Activated naive CD4-positive, alpha-beta T cell treated with anti-CD3 and anti-CD28 coated beads, Interleukin-2, amount 50 U/mL, for 72 hours (primary cell): ENCODE results near the gene ANKRD33B. TPM values are rescaled to one million over a fixed set of nuclear protein-coding genes. Genes with fewer than 3 reads are reported as not detected.
A peak's percentile ranks its signal among the peaks of the same experiment; 100 is the strongest.
"Not testable (repeated sequence)": the region's sequence is repeated elsewhere in the genome, so short reads cannot be mapped to it uniquely, and the experiment has no call there.

Experiments used
- ATAC-seq, 2 donors: fragments of 150-1000 bp; cut with Tn5 transposase; 2 replicates each; pipeline ENCODE4 v1.10.0; 2021; ENCODE audit warnings: mild to moderate bottlenecking in 2 of 2, moderate library complexity in 2 of 2
- DNase-seq, 2 donors: peaks; one replicate each; pipeline ENCODE4 v3.0.0; 2021 to 2022; ENCODE audit warnings: low spot score in 2 of 2
- H3K27ac Mint-ChIP-seq, 2 donors: one replicate each; pipeline ENCODE4 v1.8.0; 2022; ENCODE audit warnings: mild to moderate bottlenecking in 2 of 2, mixed read lengths in 2 of 2
- H3K36me3 Mint-ChIP-seq, 2 donors: one replicate each; pipeline ENCODE4 v1.8.0; 2022; ENCODE audit warnings: mixed read lengths in 2 of 2
- H3K9me3 Mint-ChIP-seq, 2 donors: one replicate each; pipeline ENCODE4 v1.8.0; 2022; ENCODE audit warnings: mixed read lengths in 2 of 2
- total RNA-seq, 2 donors: library from RNA; stranded (reverse); gene quantifications; one replicate each; pipeline ENCODE4 v1.2.3, GENCODE V29; 2022

The ANKRD33B gene
- total RNA-seq, 2 donors from 2014 or later = 5.6 TPM

- peaks cover 0 to 7% of the 10 kb centered on the region in 2 donors for H3K9me3 Mint-ChIP-seq
- H3K27ac Mint-ChIP-seq = no peak overlapping the region
- H3K36me3 Mint-ChIP-seq = peaks cover 0 to 14% of the 10 kb centered on the region in 2 donors
- ATAC-seq = no peak
- DNase-seq = no peak
These were observed 62.7 kb downstream of the ANKRD33B start for GRCh38 chr5:10626473-10627013.

GRCh38 chr5:10627160-10627701 lies 63.4 kb downstream of the ANKRD33B start:
- Mint-ChIP-seq H3K27ac (peak overlapping the region; percentile 38 to 67), H3K36me3 (peaks cover 0 to 14% of the 10 kb centered on the region in 2 donors), H3K9me3 (peaks cover 0 to 7% of the 10 kb centered on the region in 2 donors)
- ATAC-seq (peak; percentile 14 to 45), DNase-seq (no peak)

GRCh38 chr5:10628601-10629000 lies 64.7 kb downstream of the ANKRD33B start:
- peaks cover 0 to 7% of the 10 kb centered on the region in 2 donors for H3K9me3 Mint-ChIP-seq
- no peak for DNase-seq

GRCh38 chr5:10629682-10630081 lies 65.8 kb downstream of the ANKRD33B start:
- DNase-seq = no peak
- no peak overlapping the region for H3K27ac Mint-ChIP-seq
- H3K9me3 Mint-ChIP-seq = peaks cover 0 to 7% of the 10 kb centered on the region in 2 donors
- H3K36me3 Mint-ChIP-seq = peaks cover 0 to 22% of the 10 kb centered on the region in 2 donors
- ATAC-seq = no peak

More at GRCh38 chr5:10628601-10629000, 64.7 kb downstream of the ANKRD33B start:
- no peak for ATAC-seq
- H3K36me3 Mint-ChIP-seq = peaks cover 0 to 18% of the 10 kb centered on the region in 2 donors
- no peak overlapping the region for H3K27ac Mint-ChIP-seq

- no peak for DNase-seq
- no peak for ATAC-seq
- Mint-ChIP-seq H3K36me3 (peaks cover 0 to 22% of the 10 kb centered on the region in 2 donors), H3K9me3 (peaks cover 0 to 7% of the 10 kb centered on the region in 2 donors), H3K27ac (no peak overlapping the region)
These were observed 66.3 kb downstream of the ANKRD33B start for GRCh38 chr5:10630126-10630525.

GRCh38 chr5:10630744-10631143 lies 66.9 kb downstream of the ANKRD33B start:
- peaks cover 0 to 22% of the 10 kb centered on the region in 2 donors for H3K36me3 Mint-ChIP-seq
- not testable (repeated sequence) for H3K27ac Mint-ChIP-seq, ATAC-seq, H3K9me3 Mint-ChIP-seq, DNase-seq

- H3K9me3 Mint-ChIP-seq = peaks cover 0 to 7% of the 10 kb centered on the region in 2 donors
- H3K27ac Mint-ChIP-seq = peak overlapping the region in 1 of 2 donors; percentile 33
- DNase-seq (no peak), ATAC-seq (no peak)
- peaks cover 0 to 22% of the 10 kb centered on the region in 2 donors for H3K36me3 Mint-ChIP-seq
These were observed 67.6 kb downstream of the ANKRD33B start for GRCh38 chr5:10631316-10631996.

GRCh38 chr5:10632110-10632761 lies 68.4 kb downstream of the ANKRD33B start:
- ATAC-seq (peak; percentile 23 to 35), DNase-seq (peak; percentile 48 to 77)
- Mint-ChIP-seq H3K9me3 (peaks cover 0 to 7% of the 10 kb centered on the region in 2 donors), H3K27ac (peak overlapping the region; percentile 33 to 61), H3K36me3 (peaks cover 0 to 22% of the 10 kb centered on the region in 2 donors)

- H3K36me3 Mint-ChIP-seq = peaks cover 0 to 29% of the 10 kb centered on the region in 2 donors
- H3K27ac Mint-ChIP-seq = peak overlapping the region in 1 of 2 donors; percentile 89
- ATAC-seq = no peak
- DNase-seq = peak in 1 of 2 donors; percentile 33
- peaks cover 0 to 10% of the 10 kb centered on the region in 2 donors for H3K9me3 Mint-ChIP-seq
These were observed 69.6 kb downstream of the ANKRD33B start for GRCh38 chr5:10633271-10634049.

- DNase-seq (peak in 1 of 2 donors; percentile 9), ATAC-seq (no peak)
- Mint-ChIP-seq H3K27ac (peak overlapping the region in 1 of 2 donors; percentile 89), H3K9me3 (peaks cover 0 to 13% of the 10 kb centered on the region in 2 donors), H3K36me3 (peaks cover 0 to 33% of the 10 kb centered on the region in 2 donors)
These were observed 70.2 kb downstream of the ANKRD33B start for GRCh38 chr5:10634050-10634449.

- DNase-seq (no peak), ATAC-seq (peak in 1 of 2 donors; percentile 23)
- Mint-ChIP-seq H3K27ac (peak overlapping the region in 1 of 2 donors; percentile 89), H3K36me3 (peaks cover 0 to 28% of the 10 kb centered on the region in 2 donors), H3K9me3 (peaks cover 0 to 9% of the 10 kb centered on the region in 2 donors)
These were observed 70.7 kb downstream of the ANKRD33B start for GRCh38 chr5:10634562-10634961.

GRCh38 chr5:10635257-10635866 lies 71.5 kb downstream of the ANKRD33B start:
- H3K27ac Mint-ChIP-seq = peak overlapping the region; percentile 6 to 90
- DNase-seq = peak; percentile 75 to 82
- peak; percentile 92 to 93 for ATAC-seq
- H3K36me3 Mint-ChIP-seq = peaks cover 0 to 27% of the 10 kb centered on the region in 2 donors
- H3K9me3 Mint-ChIP-seq = peaks cover 0 to 6% of the 10 kb centered on the region in 2 donors

GRCh38 chr5:10635867-10636350 lies 72.0 kb downstream of the ANKRD33B start:
- peak overlapping the region; percentile 6 to 90 for H3K27ac Mint-ChIP-seq
- peaks cover 0 to 32% of the 10 kb centered on the region in 2 donors for H3K36me3 Mint-ChIP-seq
- peaks cover 0 to 6% of the 10 kb centered on the region in 2 donors for H3K9me3 Mint-ChIP-seq
- no peak for DNase-seq
- ATAC-seq = no peak

GRCh38 chr5:10636363-10637142 lies 72.7 kb downstream of the ANKRD33B start:
- DNase-seq = no peak
- H3K36me3 Mint-ChIP-seq = peaks cover 0 to 32% of the 10 kb centered on the region in 2 donors
- H3K27ac Mint-ChIP-seq = no peak overlapping the region
- ATAC-seq = no peak
- peaks cover 0 to 6% of the 10 kb centered on the region in 2 donors for H3K9me3 Mint-ChIP-seq

GRCh38 chr5:10637944-10638343 lies 74.1 kb downstream of the ANKRD33B start:
- DNase-seq (peak in 1 of 2 donors; percentile 30), ATAC-seq (no peak)
- H3K36me3 Mint-ChIP-seq = peaks cover 0 to 32% of the 10 kb centered on the region in 2 donors
- peaks cover 0 to 6% of the 10 kb centered on the region in 2 donors for H3K9me3 Mint-ChIP-seq
- no peak overlapping the region for H3K27ac Mint-ChIP-seq
